ENCODE results near the gene GOLT1A. TPM values are rescaled to one million over a fixed set of nuclear protein-coding genes. Genes with fewer than 3 reads are reported as not detected.

GOLT1A gene
- total and polyA plus RNA-seq, 2 of the 8 experiments (the other 6 are each of a cell fraction or from before 2014, with no cell fraction given), result 7.5 to 8.5 TPM

DNA sequence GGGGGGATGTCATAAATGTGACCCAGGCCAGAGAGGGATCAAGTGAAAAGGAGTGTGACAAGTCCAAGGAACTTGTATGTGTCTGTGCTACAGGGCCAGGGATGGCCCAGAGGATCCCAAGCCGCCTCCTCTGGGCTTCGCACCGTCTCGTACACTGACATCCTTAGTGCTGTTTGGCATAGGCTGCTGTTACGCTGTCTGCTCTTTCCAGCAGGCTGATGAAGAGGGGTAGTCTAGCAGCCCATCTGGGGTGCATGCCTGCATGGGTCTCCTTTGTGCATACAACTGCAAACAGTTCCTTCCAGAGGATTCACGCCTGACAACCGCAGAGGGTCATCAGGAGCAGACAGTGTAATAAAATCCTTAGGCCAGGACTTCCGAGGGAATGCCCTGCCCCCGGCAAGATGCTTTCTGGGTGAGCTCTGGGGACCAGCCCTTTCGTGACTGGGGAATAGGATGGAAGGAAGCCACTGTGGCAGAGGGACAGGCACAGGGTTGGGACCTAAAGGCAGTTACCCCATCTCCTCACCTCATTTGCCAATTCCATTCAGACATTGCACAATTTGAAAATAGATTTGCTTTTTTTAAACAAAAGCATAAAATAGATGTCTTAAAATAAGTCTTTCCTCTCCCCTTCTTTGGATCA is 6.3 kb upstream of the GOLT1A start:
- H3K14ac ChIP-seq (ENCODE audit: insufficient read length), result no peak overlapping the region
- no peak overlapping the region for H2BK120ac ChIP-seq (replicated peaks; ENCODE audit: low read depth, low read length)
- H3K4ac ChIP-seq (replicated peaks; ENCODE audit: insufficient read length, low read depth, low read length), result no peak overlapping the region
- 0 out of 7 replicates have a peak, but pooled peaks cover 0 to 2% (median 0%) of the 10 kb centered on the region in 4 experiments for H3K4me1 ChIP-seq (replicated peaks in 1 of 4; ENCODE audit: control insufficient read depth in 3 of 4, insufficient read depth in 4 of 4, low read length in 3 of 4)
- H3K18ac ChIP-seq (ENCODE audit: extremely low read depth, low read length), result no peak overlapping the region
- H2AFZ ChIP-seq (ENCODE audit: low read length), result no peak overlapping the region
- H4K8ac ChIP-seq (ENCODE audit: extremely low read depth, insufficient read depth, low read length), result no peak overlapping the region
- H3K23ac ChIP-seq (ENCODE audit: insufficient read length), result no peak overlapping the region
- H3K27ac ChIP-seq (ENCODE audit: low read depth, low read length), result no peak overlapping the region
- H2BK12ac ChIP-seq (ENCODE audit: low read depth, low read length), result no peak overlapping the region
- no peak overlapping the region for H3K9ac ChIP-seq (replicated peaks in 1 of 4; ENCODE audit: extremely low read depth in 1 of 4, low read depth in 3 of 4, low read length in 3 of 4)
- H3K27me3 ChIP-seq (replicated peaks in 1 of 4; ENCODE audit: control insufficient read depth in 3 of 4, extremely low read depth in 1 of 4, insufficient read depth in 3 of 4, low read length in 3 of 4), result no peaks in the 10 kb centered on the region
- H3K4me3 ChIP-seq (ENCODE audit: extremely low read depth in 1 of 4, insufficient read depth in 2 of 4, low read depth in 3 of 4, low read length in 4 of 4), result no peak overlapping the region
- FAIRE-seq (no peak), DNase-seq (ENCODE audit: low read depth in 1 of 2, low spot score in 2 of 2) (no peak)
- no peak overlapping the region for H2AK5ac ChIP-seq (ENCODE audit: low read depth, low read length)
- POLR2A ChIA-PET (ENCODE audit: partially characterized antibody), result no interaction called here
- no peaks in the 10 kb centered on the region for H4K20me1 ChIP-seq (replicated peaks in 1 of 2; ENCODE audit: control insufficient read depth in 1 of 2, insufficient read depth in 2 of 2, low read length in 2 of 2)
- 88% methylated on average over 10 of the region's 10 CpGs; no CpG with 5 or more reads in 1 of the 2 experiments for WGBS, 2 experiments (ENCODE audit: extremely low coverage in 1 of 2, insufficient coverage in 1 of 2, insufficient read length in 1 of 2, insufficient replicate concordance in 2 of 2, low coverage in 1 of 2, low lambda C conversion rate in 2 of 2, missing lambda C conversion rate in 1 of 2)
- no peak overlapping the region for H2BK5ac ChIP-seq (ENCODE audit: low read depth, low read length)
- no peak overlapping the region for H2BK20ac ChIP-seq (ENCODE audit: low read length)
- no peak overlapping the region for H4K91ac ChIP-seq (replicated peaks; ENCODE audit: insufficient read length, low read length)
- H3K36me3 ChIP-seq (ENCODE audit: control insufficient read depth in 2 of 4, insufficient read depth in 4 of 4, low read length in 3 of 4), result no peaks in the 10 kb centered on the region
- H3K23me2 ChIP-seq (ENCODE audit: low read depth, low read length), result no peaks in the 10 kb centered on the region
- no peak overlapping the region for H4K5ac ChIP-seq (ENCODE audit: insufficient read length, low read depth, low read length)
- no peak overlapping the region for H3K4me2 ChIP-seq (ENCODE audit: insufficient read depth in 1 of 2, low read depth in 2 of 2, low read length in 2 of 2)
- no peaks in the 10 kb centered on the region for H3K79me1 ChIP-seq (ENCODE audit: low read depth, low read length)
- TF ChIP-seq ZNF274 (IDR thresholded peaks at IDR 0.05; ENCODE audit: borderline replicate concordance, extremely low read depth, low read length), result no peak
- no peak for TF ChIP-seq SIN3A (conservative IDR thresholded peaks at IDR 0.05 in 1 of 2, IDR thresholded peaks at IDR 0.05 in 1 of 2; ENCODE audit: low read depth in 1 of 2, low read length in 2 of 2)
- TF ChIP-seq CHD1 (IDR thresholded peaks at IDR 0.05; ENCODE audit: low read depth, low read length), result no peak
- TF ChIP-seq RAD21 (IDR thresholded peaks at IDR 0.05 in 1 of 2, conservative IDR thresholded peaks at IDR 0.05 in 1 of 2; ENCODE audit: low read depth in 2 of 2, low read length in 2 of 2), result no peak
- no peak for TF ChIP-seq HDAC6 (IDR thresholded peaks at IDR 0.05; ENCODE audit: low read depth, low read length)
- no peak for TF ChIP-seq CEBPB (IDR thresholded peaks at IDR 0.05; ENCODE audit: low read depth, low read length)
- no peak for TF ChIP-seq RBBP5 (IDR thresholded peaks at IDR 0.05; ENCODE audit: borderline replicate concordance, low read depth, low read length)
- TF ChIP-seq FOSL1 (IDR thresholded peaks at IDR 0.05; ENCODE audit: insufficient read depth, low read depth, low read length), result no peak
- TF ChIP-seq, protein P1, sequence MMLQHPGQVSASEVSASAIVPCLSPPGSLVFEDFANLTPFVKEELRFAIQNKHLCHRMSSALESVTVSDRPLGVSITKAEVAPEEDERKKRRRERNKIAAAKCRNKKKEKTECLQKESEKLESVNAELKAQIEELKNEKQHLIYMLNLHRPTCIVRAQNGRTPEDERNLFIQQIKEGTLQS (IDR thresholded peaks at IDR 0.05; ENCODE audit: insufficient read depth, low read depth, low read length), result no peak
- TF ChIP-seq KDM4A (IDR thresholded peaks at IDR 0.05; ENCODE audit: low read depth, low read length, severe bottlenecking), result no peak
- TF ChIP-seq RXRA (IDR thresholded peaks at IDR 0.05; ENCODE audit: insufficient read depth, low read depth, low read length), result no peak
- TF ChIP-seq ASH2L (IDR thresholded peaks at IDR 0.05; ENCODE audit: low read length), result no peak
- no peak overlapping the region for H3K56ac ChIP-seq (replicated peaks; ENCODE audit: insufficient read length, low read depth, low read length)
- CTCF ChIA-PET (ENCODE audit: partially characterized antibody), result interaction anchor here (1.2 to 9.9 kb wide), 3 partner anchors 13 to 142 kb away, joined by 5 to 156 read pairs (median 86); partner anchors contain the start of gene PLEKHA6
- H3K79me2 ChIP-seq (ENCODE audit: control insufficient read depth in 1 of 2, insufficient read depth in 2 of 2, low read length in 2 of 2), result no peaks in the 10 kb centered on the region
- no peaks in the 10 kb centered on the region for H3K9me3 ChIP-seq (ENCODE audit: insufficient read depth in 2 of 2, low read depth in 1 of 2, low read length in 1 of 2)
- no peak overlapping the region for H2BK15ac ChIP-seq (ENCODE audit: low read length)
